ENCODE measurements around the gene ZNF599.

Gene ZNF599

DNA sequence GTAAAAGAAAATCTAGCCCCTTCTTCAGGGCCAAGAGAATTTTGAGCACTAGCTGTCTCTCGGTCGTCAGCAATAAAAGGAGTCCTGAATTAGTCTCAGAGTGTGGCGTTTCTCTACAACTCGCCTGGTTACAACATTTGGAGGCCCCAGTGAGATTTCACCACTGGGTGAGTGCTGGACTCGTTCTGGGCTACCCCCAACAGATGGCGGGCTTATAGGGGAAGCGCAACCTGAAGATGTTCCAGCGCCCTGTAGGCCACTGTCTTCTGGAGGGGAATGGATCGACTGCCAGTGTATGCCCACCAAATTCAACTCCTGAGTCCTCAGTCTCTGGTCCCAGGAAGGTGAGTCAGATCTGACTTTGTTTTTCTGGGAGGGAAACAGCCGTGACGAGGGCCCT, 50.7 kb downstream of the ZNF599 start:
- no peaks in the 10 kb centered on the region for H3K36me3 Mint-ChIP-seq
- H3K27ac Mint-ChIP-seq = no peak overlapping the region
- H3K27me3 Mint-ChIP-seq = peaks cover 16% of the 10 kb centered on the region
- H3K9me3 Mint-ChIP-seq = no peaks in the 10 kb centered on the region
- H3K4me3 Mint-ChIP-seq = no peak overlapping the region
- H3K4me1 Mint-ChIP-seq = no peaks in the 10 kb centered on the region

DNA sequence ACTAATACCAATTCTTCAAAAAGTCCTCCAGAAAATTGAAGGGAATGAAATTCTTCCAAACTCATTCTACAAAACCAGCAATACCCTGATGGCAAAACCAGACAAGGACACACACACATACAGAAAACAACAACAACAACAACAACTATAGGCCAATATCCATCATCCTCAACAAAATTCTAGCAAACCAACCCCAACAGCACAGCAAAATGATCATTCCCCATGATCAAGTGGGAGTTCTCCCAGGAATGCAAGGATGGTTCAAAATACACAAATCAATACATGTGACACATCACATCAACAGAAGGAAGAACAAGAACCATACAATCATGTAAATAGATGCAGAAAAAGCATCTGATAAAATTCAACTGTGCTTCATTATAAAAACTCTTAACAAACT, 57.7 kb downstream of the ZNF599 start:
- H3K4me3 Mint-ChIP-seq = no peak overlapping the region
- H3K9me3 Mint-ChIP-seq = peaks cover 16% of the 10 kb centered on the region
- H3K36me3 Mint-ChIP-seq = peaks cover 12% of the 10 kb centered on the region
- peaks cover 4% of the 10 kb centered on the region for H3K4me1 Mint-ChIP-seq
- H3K27me3 Mint-ChIP-seq = peaks cover 16% of the 10 kb centered on the region
- H3K27ac Mint-ChIP-seq = no peak overlapping the region

DNA sequence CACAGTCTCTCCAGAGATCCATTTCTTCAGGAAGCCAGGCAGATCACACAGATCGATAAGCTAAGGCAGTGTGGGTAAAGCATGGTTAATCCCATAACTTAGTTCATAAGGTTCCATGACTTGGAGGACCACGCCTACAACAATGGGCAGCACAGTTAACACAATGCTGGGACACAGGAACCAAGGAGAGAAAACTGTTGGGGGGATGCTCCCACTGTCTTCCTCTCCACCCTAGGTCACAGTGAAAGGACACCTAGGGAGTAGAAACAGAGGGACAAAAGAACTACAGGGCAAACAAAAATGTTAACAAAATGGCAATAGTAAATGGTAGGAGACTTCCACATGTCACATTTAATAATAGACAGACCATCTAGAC, 59.8 kb downstream of the ZNF599 start:
- Mint-ChIP-seq H3K9me3 (peaks cover 16% of the 10 kb centered on the region), H3K27ac (no peak overlapping the region), H3K36me3 (peaks cover 12% of the 10 kb centered on the region), H3K4me3 (no peak overlapping the region), H3K4me1 (peaks cover 4% of the 10 kb centered on the region), H3K27me3 (peaks cover 16% of the 10 kb centered on the region)

DNA sequence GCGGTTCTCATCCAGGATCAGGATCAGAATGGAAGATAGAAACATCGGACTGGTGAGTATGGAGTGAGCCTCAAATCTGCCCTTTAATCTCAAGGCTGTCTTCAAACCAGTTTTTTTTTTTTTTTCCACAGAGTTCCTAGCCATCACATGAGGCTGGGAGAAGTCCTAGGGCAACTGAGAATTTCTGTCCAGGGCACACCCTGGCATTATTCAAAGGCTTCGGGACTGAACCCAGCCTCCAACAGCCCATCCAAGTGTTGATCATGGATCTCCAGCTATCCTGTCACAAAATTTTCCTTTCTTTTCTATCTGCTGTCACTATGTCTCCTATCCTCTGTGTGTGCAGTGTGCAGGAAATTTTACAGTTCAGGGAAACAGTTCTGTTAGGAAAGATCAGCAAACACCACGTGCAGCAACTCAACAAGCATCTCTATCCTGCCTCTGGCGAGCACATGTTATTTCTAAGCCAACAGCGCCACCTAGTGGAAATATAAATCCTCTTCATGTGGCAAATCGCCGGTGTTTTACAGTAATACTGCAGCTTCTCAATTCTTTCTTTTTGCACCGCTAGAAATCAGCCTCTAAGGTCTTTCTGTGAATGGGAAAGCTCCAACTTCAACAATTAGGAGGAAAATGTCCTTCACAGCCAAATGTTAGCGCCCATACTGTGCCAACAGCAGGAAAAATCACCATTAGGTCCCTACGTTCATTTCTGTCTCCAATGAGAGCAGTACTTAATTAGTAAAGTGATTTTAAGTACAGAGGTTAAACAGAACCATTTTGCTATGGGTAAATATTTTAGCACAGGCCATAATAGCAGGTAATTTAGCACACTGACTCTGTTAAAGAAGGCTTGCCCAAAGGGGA, 60.4 kb downstream of the ZNF599 start:
- H3K27me3 Mint-ChIP-seq = peaks cover 16% of the 10 kb centered on the region

DNA sequence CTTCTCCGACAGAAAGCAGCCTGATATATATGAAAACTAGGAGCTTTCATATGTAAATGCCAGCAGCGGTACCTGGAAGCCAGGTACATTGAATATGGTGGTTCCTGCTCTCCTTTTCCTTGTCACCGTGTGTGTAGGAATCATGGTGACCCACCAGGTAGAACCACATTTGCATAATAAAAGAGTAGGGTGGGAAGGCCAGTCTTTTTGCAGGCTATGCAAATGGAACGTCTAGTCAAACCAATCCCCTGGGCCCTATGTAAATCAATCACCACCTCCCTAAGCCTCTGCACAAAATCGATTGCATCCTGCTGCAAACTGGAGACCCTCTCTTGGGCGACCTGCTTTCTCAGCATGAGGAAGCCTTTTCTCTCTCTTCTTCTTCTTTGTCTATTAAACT, 61.1 kb downstream of the ZNF599 start:
- Mint-ChIP-seq H3K27me3 (peaks cover 16% of the 10 kb centered on the region), H3K9me3 (peaks cover 16% of the 10 kb centered on the region), H3K4me1 (peaks cover 4% of the 10 kb centered on the region), H3K4me3 (no peak overlapping the region), H3K27ac (no peak overlapping the region), H3K36me3 (peaks cover 12% of the 10 kb centered on the region)

More for the DNA sequence above, 60.4 kb downstream of the ZNF599 start:
- Mint-ChIP-seq H3K4me1 (peaks cover 4% of the 10 kb centered on the region), H3K36me3 (peaks cover 12% of the 10 kb centered on the region), H3K4me3 (no peak overlapping the region), H3K27ac (no peak overlapping the region), H3K9me3 (peaks cover 16% of the 10 kb centered on the region)
